Fibroblast of the conjunctiva (primary cell): ENCODE measurements around the gene TP73.
"Not testable (repeated sequence)": the region's sequence is repeated elsewhere in the genome, so short reads cannot be mapped to it uniquely, and the experiment has no call there.

Experiments used
- DNase-seq: peaks from one replicate; pipeline ENCODE4 v3.0.0-alpha.2; 2010; ENCODE audit warnings: low read depth

Gene TP73

DNA sequence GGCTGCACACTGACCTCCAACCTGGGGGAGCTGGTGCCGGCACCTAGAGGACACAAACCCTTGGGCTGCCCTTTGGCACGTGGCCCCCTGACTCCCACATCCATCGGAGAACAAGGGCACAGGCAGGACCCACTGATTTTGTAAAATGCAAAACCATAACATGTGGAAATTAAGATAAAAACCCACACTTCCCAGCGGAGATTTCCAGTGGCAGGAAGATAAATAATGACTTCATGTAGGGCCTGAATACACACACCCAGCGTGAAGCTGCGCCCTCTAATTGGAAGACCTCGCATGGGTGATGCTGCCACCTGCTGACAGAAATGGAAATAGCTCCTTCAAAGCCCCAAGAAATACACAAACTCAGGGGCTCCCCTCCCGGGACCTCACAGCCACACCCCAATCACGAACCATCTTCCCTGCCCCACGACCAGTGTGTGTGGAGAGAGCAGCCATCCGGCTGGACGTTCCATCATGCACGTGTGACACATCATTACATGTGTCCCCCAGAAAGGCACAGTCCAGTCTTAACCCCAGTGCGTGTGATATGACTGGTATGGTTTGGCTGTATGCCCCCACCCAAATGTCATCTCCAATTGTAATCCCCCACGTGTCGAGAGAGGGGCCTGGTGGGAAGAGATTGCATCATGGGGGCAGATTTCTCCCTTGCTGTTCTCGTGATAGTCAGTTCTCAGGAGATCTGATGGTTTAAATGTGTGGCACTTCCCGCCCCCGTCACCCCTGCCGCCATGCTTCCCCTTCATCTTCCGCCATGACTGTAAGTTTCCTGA lies 33.2 kb upstream of the TP73 start:
- DNase-seq, result peak; percentile 60

- no peak for DNase-seq
Observed at GRCh38 chr1:3620708-3621107, 31.6 kb upstream of the TP73 start.

DNA sequence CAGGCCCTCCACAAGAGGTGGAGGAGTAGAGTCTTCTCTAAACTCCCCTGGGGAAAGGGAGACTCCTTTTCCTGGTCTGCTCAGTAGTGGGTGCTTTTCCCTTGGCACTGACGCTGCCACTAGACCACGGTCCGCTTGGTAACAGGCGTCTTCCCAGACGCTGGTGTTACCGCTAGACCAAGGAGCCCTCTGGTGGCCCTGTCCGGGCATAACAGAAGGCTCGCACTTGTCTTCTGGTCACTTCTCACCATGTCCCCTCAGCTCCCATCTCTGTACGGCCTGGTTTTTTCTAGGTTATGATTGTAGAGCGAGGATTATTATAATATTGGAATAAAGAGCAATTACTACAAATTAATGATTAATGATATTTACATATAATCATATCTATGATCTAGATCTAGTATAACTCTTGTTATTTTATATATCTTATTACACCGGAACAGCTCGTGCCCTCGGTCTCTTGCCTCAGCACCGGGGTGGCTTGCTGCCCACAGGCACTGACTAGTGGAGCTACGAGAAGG lies 31.1 kb upstream of the TP73 start:
- not testable (repeated sequence) for DNase-seq

GRCh38 chr1:3622102-3622501 lies 30.2 kb upstream of the TP73 start:
- not testable (repeated sequence) for DNase-seq

GRCh38 chr1:3623441-3624199 lies 28.7 kb upstream of the TP73 start:
- no peak for DNase-seq

GRCh38 chr1:3624200-3625136 lies 27.8 kb upstream of the TP73 start, which contains the start of gene TPRG1L:
TPRG1L (plus strand) TSS chr1:3625015; CDS start chr1:3625073, 58 bp downstream.
- peak; percentile 84 for DNase-seq

DNA sequence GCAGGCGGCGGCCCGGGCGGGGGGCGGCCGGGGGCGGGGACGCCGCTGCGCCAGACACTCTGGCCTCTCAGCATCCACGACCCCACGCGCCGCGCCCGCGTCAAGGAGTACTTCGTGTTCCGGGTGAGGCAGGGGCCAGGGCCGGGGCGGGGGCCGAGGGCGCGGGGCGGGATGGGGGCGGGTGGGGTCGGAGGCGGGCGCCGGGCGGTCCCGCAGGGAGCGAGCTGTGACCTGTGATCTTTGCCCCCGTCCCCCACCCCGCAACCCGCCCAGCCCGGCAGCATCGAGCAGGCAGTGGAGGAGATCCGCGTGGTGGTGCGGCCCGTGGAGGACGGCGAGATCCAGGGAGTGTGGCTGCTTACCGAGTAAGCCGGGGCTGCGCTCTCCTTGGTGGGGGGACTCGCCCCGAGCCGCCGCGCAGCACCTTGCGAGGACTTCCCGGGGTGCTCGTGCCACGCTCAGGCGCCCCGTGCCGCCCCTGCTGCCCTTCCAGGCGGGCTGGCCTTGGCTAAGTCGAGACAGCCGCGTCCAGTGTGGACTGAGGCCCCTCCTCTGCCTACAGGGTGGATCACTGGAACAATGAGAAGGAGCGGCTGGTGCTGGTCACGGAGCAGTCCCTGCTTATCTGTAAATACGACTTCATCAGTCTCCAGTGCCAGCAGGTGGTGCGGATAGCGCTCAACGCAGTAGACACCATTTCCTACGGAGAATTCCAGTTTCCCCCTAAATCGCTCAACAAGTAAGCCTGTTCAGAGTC lies 27.0 kb upstream of the TP73 start:
- no peak for DNase-seq

- no peak for DNase-seq
Observed at GRCh38 chr1:3626025-3626424, 26.3 kb upstream of the TP73 start.

DNA sequence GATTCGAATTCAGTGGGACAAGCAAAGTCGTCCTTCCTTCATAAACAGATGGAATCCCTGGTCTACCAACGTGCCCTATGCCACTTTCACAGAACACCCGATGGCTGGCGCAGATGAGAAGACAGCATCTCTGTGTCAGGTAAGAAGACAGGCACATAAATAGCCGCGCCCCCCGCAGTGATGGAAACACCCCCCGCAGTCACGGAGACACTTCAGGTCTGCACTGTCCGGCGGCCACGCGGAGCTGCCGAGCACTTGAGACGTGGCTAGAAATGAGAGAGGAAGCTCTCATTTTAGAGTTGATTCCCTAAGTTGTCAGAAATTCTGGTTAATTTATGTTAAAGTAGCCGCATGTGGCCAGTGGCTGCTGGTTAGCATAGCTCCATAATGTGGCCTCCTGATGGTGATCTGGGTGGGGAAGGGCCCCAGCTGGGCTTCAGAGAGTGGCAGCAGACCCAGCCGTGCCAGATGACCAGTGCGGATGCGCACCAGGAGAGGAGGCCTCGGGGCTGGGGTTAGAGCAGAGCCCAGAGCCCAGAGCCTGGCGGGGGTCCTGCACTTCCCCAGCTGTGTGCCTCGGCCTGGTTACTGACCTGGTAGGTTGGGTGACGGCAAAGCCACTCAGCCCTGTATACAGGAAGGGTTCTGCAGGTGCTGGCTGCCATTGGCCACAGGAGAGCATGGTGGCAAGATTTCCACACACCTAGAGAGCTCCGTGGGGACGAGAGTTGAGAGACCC lies 24.6 kb upstream of the TP73 start:
- DNase-seq, result no peak

DNA sequence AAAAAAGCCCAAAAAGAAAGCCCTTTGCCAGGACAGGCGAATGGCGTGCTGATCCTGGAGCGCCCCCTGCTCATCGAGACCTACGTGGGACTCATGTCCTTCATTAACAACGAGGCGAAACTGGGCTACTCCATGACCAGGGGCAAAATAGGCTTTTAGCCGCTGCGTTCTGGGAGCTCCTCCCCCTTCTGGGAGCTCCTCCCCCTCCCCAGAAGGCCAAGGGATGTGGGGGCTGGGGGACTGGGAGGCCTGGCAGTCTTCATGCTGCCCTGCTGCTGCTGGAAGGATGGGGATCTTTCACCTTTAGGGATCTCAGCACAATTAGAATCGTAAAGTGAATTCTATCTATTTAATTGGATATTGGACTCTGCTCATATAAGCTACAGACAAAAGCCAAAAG lies 23.9 kb upstream of the TP73 start:
- DNase-seq, result no peak

GRCh38 chr1:3629561-3630160 lies 22.7 kb upstream of the TP73 start:
- DNase-seq, result no peak

GRCh38 chr1:3630161-3630611 lies 22.1 kb upstream of the TP73 start:
- DNase-seq, result no peak

GRCh38 chr1:3630914-3631313 lies 21.4 kb upstream of the TP73 start:
- no peak for DNase-seq

GRCh38 chr1:3631320-3632260 lies 20.7 kb upstream of the TP73 start:
- DNase-seq, result no peak

- no peak for DNase-seq
Observed at GRCh38 chr1:3632298-3632697, 20.0 kb upstream of the TP73 start.

- DNase-seq, result no peak
Observed at GRCh38 chr1:3632716-3633343, 19.5 kb upstream of the TP73 start.

DNA sequence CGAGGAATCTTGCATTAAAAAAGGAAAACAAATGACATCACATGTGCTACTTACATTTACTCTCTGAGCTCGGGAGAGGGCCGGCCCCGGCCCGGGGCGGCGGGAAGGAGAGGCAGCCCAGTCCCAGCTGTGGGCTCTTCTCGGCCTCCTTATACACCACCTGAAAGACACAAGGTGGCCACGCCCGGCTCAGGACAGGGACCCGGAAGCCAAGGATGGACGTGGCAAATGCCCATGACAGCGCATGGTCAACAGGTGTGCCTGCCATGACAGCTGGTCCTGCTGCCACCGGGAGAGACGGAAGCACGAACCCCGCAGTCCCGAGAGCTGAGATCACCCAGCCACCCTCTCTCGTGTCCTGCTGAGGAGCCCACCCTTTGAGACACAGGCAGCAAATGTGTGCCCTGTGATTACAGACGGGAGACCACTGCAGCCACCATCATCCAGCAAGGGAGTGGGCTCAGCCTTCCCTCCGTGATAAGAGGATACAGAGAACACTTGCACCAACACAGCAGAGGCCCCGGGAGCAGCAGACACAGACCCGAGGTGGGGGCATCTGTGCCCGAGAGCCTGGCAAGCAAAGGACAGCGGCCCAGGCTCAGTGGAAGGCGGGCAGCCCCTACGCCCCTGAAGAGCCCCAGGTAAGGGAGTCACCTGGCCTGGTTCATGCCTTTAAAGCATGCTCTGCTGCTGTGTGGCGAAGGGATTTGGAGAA lies 18.8 kb upstream of the TP73 start:
- no peak for DNase-seq
